Measurements from ENCODE around the gene SPAST. TPM values are rescaled to one million over a fixed set of nuclear protein-coding genes. Genes with fewer than 3 reads are reported as not detected.

Gene SPAST
- total and polyA plus RNA-seq, 10 donors = 4.2 to 28.5 (median 20.0) TPM

DNA sequence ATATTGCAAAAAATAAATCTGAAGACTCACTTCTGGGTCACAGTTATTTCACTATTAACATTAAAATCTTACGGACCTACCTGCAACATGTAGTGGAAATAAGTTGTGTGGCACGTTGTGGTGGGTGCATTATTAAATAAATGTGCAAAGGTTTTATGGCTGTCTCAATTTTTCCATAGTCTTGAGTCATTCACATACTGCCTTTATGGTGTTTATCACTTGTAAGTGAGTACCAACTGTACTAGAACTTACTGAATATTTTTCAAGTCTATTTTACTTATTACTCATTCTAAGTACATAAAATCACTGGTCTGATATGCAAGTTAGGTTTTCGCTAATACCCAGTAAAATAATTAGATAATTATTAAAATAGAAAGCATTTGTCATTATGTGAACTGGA is 54.7 kb downstream of the SPAST start:
- H3K27ac ChIP-seq = no peak overlapping the region
- H3K4me1 ChIP-seq = no peaks in the 10 kb centered on the region
- WGBS, 5 donors = 74 to 94% (median 83%) methylated on average over 3 of the region's 3 CpGs
- TF ChIP-seq POLR2A (IDR thresholded peaks at IDR 0.05) (no peak), POLR2AphosphoS5 (IDR thresholded peaks at IDR 0.05) (no peak)
- TF ChIP-seq, protein P1, sequence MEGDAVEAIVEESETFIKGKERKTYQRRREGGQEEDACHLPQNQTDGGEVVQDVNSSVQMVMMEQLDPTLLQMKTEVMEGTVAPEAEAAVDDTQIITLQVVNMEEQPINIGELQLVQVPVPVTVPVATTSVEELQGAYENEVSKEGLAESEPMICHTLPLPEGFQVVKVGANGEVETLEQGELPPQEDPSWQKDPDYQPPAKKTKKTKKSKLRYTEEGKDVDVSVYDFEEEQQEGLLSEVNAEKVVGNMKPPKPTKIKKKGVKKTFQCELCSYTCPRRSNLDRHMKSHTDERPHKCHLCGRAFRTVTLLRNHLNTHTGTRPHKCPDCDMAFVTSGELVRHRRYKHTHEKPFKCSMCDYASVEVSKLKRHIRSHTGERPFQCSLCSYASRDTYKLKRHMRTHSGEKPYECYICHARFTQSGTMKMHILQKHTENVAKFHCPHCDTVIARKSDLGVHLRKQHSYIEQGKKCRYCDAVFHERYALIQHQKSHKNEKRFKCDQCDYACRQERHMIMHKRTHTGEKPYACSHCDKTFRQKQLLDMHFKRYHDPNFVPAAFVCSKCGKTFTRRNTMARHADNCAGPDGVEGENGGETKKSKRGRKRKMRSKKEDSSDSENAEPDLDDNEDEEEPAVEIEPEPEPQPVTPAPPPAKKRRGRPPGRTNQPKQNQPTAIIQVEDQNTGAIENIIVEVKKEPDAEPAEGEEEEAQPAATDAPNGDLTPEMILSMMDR (IDR thresholded peaks at IDR 0.05 in 8 of 11, conservative IDR thresholded peaks at IDR 0.05 in 3 of 11) = no peak
- intact Hi-C loops (cut with DNase I; ENCODE audit: low total_unique reads) = no loop called here
- no peak for DNase-seq
- peaks cover 0 to 100% (median 34%) of the 10 kb centered on the region in 6 donors for H3K36me3 ChIP-seq
- no peaks in the 10 kb centered on the region for H3K9me3 ChIP-seq
- no peaks in the 10 kb centered on the region for H3K27me3 ChIP-seq (replicated peaks in 1 of 7)
- H3K4me3 ChIP-seq = no peak overlapping the region

DNA sequence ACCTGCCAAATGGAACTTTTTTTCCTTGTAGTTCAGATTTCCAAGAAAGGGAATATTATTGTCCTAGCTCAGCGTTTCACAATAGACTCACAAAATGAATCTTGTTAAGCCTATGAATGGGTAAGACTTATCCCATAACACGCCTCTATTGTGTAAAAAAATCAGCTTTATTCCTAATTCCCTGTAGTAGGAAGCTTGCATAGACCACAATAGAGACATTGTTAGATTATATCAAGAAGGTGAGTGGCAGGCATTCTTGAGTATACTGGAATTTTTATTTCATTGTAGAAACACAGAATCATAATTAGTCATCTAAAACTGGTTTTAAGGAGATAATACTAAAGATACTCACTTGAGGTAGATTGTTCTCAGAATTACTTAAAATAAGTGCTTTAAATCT is 55.8 kb downstream of the SPAST start:
- TF ChIP-seq, protein P1 (IDR thresholded peaks at IDR 0.05 in 8 of 11, conservative IDR thresholded peaks at IDR 0.05 in 3 of 11) = no peak
- TF ChIP-seq POLR2A (IDR thresholded peaks at IDR 0.05) = no peak
- TF ChIP-seq POLR2AphosphoS5 (IDR thresholded peaks at IDR 0.05) = no peak
- Histone ChIP-seq H3K36me3 (peaks cover 0 to 100% (median 31%) of the 10 kb centered on the region in 6 donors), H3K27ac (no peak overlapping the region), H3K9me3 (no peaks in the 10 kb centered on the region), H3K27me3 (replicated peaks in 1 of 7) (no peaks in the 10 kb centered on the region), H3K4me3 (no peak overlapping the region), H3K4me1 (no peaks in the 10 kb centered on the region)
- DNase-seq = no peak
- intact Hi-C loops (cut with DNase I; ENCODE audit: low total_unique reads) = no loop called here
- 95 to 98% (median 97%) methylated on average over 2 of the region's 2 CpGs for WGBS, 5 donors

DNA sequence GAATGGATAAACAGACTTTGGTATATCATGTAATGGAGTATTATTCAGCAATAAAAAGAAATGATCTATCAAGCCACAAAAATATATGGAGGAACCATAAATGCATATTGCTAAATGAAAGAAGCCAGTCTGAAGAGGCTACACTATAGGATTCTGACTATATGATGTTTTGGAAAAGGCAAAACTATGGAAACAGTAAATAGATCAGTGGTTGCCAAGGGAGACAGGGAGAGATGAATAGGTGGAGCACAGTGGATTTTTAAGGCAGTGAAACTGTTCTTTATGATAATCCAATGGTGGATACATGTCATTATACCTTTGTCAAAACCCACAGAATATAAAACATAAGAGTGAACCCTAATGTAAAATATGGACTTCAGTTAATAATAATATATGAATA is 61.3 kb downstream of the SPAST start:
- Histone ChIP-seq H3K27ac (no peak overlapping the region), H3K36me3 (peaks cover 0 to 99% (median 25%) of the 10 kb centered on the region in 6 donors), H3K9me3 (no peaks in the 10 kb centered on the region), H3K27me3 (replicated peaks in 1 of 7) (no peaks in the 10 kb centered on the region), H3K4me1 (no peaks in the 10 kb centered on the region), H3K4me3 (no peak overlapping the region)
- no peak for DNase-seq
- no peak for TF ChIP-seq POLR2A (IDR thresholded peaks at IDR 0.05)
- no peak for TF ChIP-seq POLR2AphosphoS5 (IDR thresholded peaks at IDR 0.05)
- TF ChIP-seq, protein P1 (IDR thresholded peaks at IDR 0.05 in 8 of 11, conservative IDR thresholded peaks at IDR 0.05 in 3 of 11) = no peak
- intact Hi-C loops (cut with DNase I; ENCODE audit: low total_unique reads) = no loop called here

DNA sequence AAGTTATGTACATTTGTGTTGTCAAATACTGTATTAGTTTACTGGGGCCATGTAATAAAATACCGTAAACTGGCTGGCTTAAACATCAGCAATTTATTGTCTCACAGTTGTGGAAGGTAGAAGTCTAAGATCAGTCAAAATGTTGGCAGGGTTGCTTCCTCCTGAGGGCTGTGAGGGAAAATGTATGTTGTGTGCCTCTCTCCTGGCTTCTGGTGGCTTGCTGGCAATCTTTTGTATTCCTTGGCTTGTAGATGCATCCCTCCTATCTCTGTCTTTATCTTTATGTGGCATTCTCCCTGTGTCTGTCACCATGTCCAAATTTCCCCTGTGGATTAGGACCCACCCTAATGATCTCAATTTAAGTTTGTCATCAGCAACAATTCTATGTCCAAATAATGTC is 65.3 kb downstream of the SPAST start:
- Histone ChIP-seq H3K27ac (no peak overlapping the region), H3K36me3 (peaks cover 0 to 99% (median 34%) of the 10 kb centered on the region in 6 donors), H3K27me3 (replicated peaks in 1 of 7) (no peaks in the 10 kb centered on the region), H3K4me3 (no peak overlapping the region), H3K9me3 (no peaks in the 10 kb centered on the region), H3K4me1 (no peaks in the 10 kb centered on the region)
- TF ChIP-seq, protein P1 (IDR thresholded peaks at IDR 0.05 in 8 of 11, conservative IDR thresholded peaks at IDR 0.05 in 3 of 11) = no peak
- no peak for TF ChIP-seq POLR2A (IDR thresholded peaks at IDR 0.05)
- no peak for TF ChIP-seq POLR2AphosphoS5 (IDR thresholded peaks at IDR 0.05)
- DNase-seq = no peak
- intact Hi-C loops (cut with DNase I; ENCODE audit: low total_unique reads) = no loop called here
- 92 to 100% (median 97%) methylated on average over 1 of the region's 1 CpG for WGBS, 5 donors
